ENCODE data around the gene ERICH6. TPM values are rescaled to one million over a fixed set of nuclear protein-coding genes. Genes with fewer than 3 reads are reported as not detected.

The ERICH6 gene
- total and polyA plus RNA-seq, 10 of the 15 experiments (the other 5 are each of a cell fraction or from before 2014, with no cell fraction given) = 0.04 to 0.40 (median 0.22) TPM; not detected in 6

DNA sequence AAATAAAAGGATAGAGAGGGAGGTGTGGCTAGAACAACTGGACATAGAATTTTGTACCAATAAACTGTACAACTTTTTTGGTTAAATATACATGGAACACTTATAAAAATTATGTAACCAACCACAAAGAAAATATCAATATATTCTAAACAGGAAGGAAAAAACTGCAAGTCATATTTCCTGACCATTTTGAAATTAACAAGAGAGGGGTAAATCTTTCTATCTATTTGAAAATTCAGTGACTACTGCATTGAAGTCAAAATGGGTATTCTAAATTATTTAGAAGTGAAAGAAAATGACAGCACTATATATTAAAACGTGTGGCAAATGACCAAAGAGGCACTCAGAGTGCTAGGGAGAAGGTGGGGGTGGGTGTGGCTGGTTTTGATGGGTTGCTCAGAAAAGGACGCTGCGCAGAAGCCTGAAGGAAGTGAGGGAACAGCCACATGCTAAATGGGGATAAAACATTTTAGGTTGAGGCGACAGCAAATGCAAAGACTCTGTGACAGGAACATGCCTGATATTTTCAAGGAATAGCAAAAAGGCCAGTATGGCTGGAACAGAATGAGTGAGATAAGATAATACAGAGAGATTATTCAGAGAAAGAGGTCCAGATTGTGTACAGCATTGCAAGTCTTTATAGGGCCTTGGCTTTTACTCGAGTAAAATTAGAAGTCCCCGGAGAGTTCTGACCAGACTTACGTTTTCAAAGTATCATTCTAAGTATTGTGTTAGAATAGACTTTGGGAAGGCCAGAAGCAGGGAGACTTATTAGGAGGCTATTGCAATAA, 41.1 kb downstream of the ERICH6 start:
- Histone ChIP-seq H3K79me2 (ENCODE audit: control insufficient read depth, insufficient read depth, low read length) (no peaks in the 10 kb centered on the region), H3K27ac (ENCODE audit: control insufficient read depth, insufficient read depth) (no peak overlapping the region), H3K4me3 (no peak overlapping the region), H3K4me1 (ENCODE audit: control insufficient read depth, insufficient read depth, low read length) (no peaks in the 10 kb centered on the region), H2AFZ (ENCODE audit: control insufficient read depth, low read depth, low read length) (no peak overlapping the region; the same call in 1 of the 2 replicates), H3K4me2 (ENCODE audit: control insufficient read depth, insufficient read depth) (no peak overlapping the region), H3K9me3 (replicated peaks; ENCODE audit: control insufficient read depth, insufficient read depth, low read length) (no peaks in the 10 kb centered on the region), H3K9ac (ENCODE audit: control insufficient read depth, insufficient read depth, low read length) (no peak overlapping the region), H3K36me3 (ENCODE audit: control insufficient read depth in 2 of 2, insufficient read depth in 2 of 2, low read length in 1 of 2) (no peaks in the 10 kb centered on the region), H4K20me1 (ENCODE audit: control insufficient read depth, insufficient read depth) (no peaks in the 10 kb centered on the region), H3K27me3 (replicated peaks in 1 of 2; ENCODE audit: control insufficient read depth in 2 of 2, insufficient read depth in 2 of 2, low read length in 1 of 2) (no peaks in the 10 kb centered on the region)
- no peak for ATAC-seq
- BruUV-seq (replicated peaks) = no TSS peak
- WGBS (ENCODE audit: insufficient coverage, insufficient replicate concordance, low lambda C conversion rate, missing lambda C conversion rate) = 39% methylated on average over 7 of the region's 7 CpGs
- SMC1A ChIA-PET (ENCODE audit: uncharacterized antibody, unreplicated experiment) = no interaction called here
- RAD21 ChIA-PET (ENCODE audit: unreplicated experiment) = no interaction called here
- no peak for DNase-seq (ENCODE audit: low read depth, low spot score)
- intact Hi-C loops (cut with micrococcal nuclease; ENCODE audit: unreplicated experiment) = no loop called here
- no peak for FAIRE-seq
- in situ Hi-C loops (cut with MboI) = no loop called here
- CTCF ChIA-PET = no interaction called here
- no peak for TF ChIP-seq YY1 (IDR thresholded peaks at IDR 0.05; ENCODE audit: low read depth, low read length)
- TF ChIP-seq, protein P1, sequence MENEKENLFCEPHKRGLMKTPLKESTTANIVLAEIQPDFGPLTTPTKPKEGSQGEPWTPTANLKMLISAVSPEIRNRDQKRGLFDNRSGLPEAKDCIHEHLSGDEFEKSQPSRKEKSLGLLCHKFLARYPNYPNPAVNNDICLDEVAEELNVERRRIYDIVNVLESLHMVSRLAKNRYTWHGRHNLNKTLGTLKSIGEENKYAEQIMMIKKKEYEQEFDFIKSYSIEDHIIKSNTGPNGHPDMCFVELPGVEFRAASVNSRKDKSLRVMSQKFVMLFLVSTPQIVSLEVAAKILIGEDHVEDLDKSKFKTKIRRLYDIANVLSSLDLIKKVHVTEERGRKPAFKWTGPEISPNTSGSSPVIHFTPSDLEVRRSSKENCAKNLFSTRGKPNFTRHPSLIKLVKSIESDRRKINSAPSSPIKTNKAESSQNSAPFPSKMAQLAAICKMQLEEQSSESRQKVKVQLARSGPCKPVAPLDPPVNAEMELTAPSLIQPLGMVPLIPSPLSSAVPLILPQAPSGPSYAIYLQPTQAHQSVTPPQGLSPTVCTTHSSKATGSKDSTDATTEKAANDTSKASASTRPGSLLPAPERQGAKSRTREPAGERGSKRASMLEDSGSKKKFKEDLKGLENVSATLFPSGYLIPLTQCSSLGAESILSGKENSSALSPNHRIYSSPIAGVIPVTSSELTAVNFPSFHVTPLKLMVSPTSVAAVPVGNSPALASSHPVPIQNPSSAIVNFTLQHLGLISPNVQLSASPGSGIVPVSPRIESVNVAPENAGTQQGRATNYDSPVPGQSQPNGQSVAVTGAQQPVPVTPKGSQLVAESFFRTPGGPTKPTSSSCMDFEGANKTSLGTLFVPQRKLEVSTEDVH (IDR thresholded peaks at IDR 0.05; ENCODE audit: low read depth, partially characterized antibody) = no peak
- no peak for TF ChIP-seq POLR2AphosphoS2 (IDR thresholded peaks at IDR 0.05; ENCODE audit: low read depth, low read length)
- no peak for TF ChIP-seq PML (IDR thresholded peaks at IDR 0.05; ENCODE audit: low read length)
- TF ChIP-seq SMARCA5 (IDR thresholded peaks at IDR 0.05) = no peak
- TF ChIP-seq HDGF (IDR thresholded peaks at IDR 0.05) = no peak
- TF ChIP-seq, protein P2, sequence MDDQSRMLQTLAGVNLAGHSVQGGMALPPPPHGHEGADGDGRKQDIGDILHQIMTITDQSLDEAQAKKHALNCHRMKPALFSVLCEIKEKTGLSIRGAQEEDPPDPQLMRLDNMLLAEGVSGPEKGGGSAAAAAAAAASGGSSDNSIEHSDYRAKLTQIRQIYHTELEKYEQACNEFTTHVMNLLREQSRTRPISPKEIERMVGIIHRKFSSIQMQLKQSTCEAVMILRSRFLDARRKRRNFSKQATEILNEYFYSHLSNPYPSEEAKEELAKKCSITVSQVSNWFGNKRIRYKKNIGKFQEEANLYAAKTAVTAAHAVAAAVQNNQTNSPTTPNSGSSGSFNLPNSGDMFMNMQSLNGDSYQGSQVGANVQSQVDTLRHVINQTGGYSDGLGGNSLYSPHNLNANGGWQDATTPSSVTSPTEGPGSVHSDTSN (IDR thresholded peaks at IDR 0.05; ENCODE audit: insufficient replicate concordance, low read depth, low read length) = no peak
- no peak for TF ChIP-seq TCF12 (IDR thresholded peaks at IDR 0.05; ENCODE audit: low read depth, low read length)
- TF ChIP-seq, protein P3, sequence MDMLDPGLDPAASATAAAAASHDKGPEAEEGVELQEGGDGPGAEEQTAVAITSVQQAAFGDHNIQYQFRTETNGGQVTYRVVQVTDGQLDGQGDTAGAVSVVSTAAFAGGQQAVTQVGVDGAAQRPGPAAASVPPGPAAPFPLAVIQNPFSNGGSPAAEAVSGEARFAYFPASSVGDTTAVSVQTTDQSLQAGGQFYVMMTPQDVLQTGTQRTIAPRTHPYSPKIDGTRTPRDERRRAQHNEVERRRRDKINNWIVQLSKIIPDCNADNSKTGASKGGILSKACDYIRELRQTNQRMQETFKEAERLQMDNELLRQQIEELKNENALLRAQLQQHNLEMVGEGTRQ (IDR thresholded peaks at IDR 0.05; ENCODE audit: borderline replicate concordance, low read depth, low read length) = no peak
- no peak for TF ChIP-seq BRCA1 (IDR thresholded peaks at IDR 0.05; ENCODE audit: low read depth, low read length)
- TF ChIP-seq WRNIP1 (IDR thresholded peaks at IDR 0.05; ENCODE audit: borderline replicate concordance, low read depth, low read length) = no peak
- no peak for TF ChIP-seq SPI1 (IDR thresholded peaks at IDR 0.05; ENCODE audit: borderline replicate concordance, insufficient read depth, low read depth, low read length)
- TF ChIP-seq KDM1A (IDR thresholded peaks at IDR 0.05; ENCODE audit: borderline replicate concordance) = no peak
- TF ChIP-seq IKZF2 (IDR thresholded peaks at IDR 0.05) = no peak
- no peak for TF ChIP-seq RB1 (IDR thresholded peaks at IDR 0.05; ENCODE audit: borderline replicate concordance)
- TF ChIP-seq, protein P4, sequence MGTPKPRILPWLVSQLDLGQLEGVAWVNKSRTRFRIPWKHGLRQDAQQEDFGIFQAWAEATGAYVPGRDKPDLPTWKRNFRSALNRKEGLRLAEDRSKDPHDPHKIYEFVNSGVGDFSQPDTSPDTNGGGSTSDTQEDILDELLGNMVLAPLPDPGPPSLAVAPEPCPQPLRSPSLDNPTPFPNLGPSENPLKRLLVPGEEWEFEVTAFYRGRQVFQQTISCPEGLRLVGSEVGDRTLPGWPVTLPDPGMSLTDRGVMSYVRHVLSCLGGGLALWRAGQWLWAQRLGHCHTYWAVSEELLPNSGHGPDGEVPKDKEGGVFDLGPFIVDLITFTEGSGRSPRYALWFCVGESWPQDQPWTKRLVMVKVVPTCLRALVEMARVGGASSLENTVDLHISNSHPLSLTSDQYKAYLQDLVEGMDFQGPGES (IDR thresholded peaks at IDR 0.05) = no peak
- TF ChIP-seq FOS (IDR thresholded peaks at IDR 0.05; ENCODE audit: borderline replicate concordance, extremely low read depth, insufficient read length) = no peak
- TF ChIP-seq NFIC (IDR thresholded peaks at IDR 0.05; ENCODE audit: low read depth, low read length) = no peak
- POLR2A ChIA-PET = no interaction called here
